Astrocyte of the spinal cord (primary cell): Measurements from ENCODE around the gene PLEKHJ1.

Source experiments
- DNase-seq: peaks from one replicate; pipeline ENCODE4 v3.0.0; 2011; ENCODE audit warnings: low read depth, low spot score
- H3K4me3 ChIP-seq: 2 replicates; pipeline ENCODE4 v1.5.1; 2011; ENCODE audit warnings: low read depth, mild to moderate bottlenecking, low read length, moderate library complexity
- CTCF ChIP-seq: IDR thresholded peaks from 2 replicates; pipeline ENCODE4 v1.5.1; 2012; ENCODE audit warnings: low read depth, mild to moderate bottlenecking, low read length, inconsistent platforms
- in situ Hi-C: cut with HindIII; loops from 2 replicates; pipeline ENCODE4 v1.10.0; 2017; ENCODE audit warnings: low sequenced_read_pairs

PLEKHJ1 gene

GRCh38 chr19:2191456-2192310, 44.4 kb downstream of the PLEKHJ1 start:
- DNase-seq: no peak
- no peak for TF ChIP-seq CTCF
- H3K4me3 ChIP-seq: no peak overlapping the region
- in situ Hi-C loops: no loop called here

- H3K4me3 ChIP-seq: no peak overlapping the region
- no peak for DNase-seq
- no peak for TF ChIP-seq CTCF
- in situ Hi-C loops: no loop called here
These were observed 45.2 kb downstream of the PLEKHJ1 start for GRCh38 chr19:2190848-2191455.

- TF ChIP-seq CTCF: no peak
- DNase-seq: no peak
- in situ Hi-C loops: no loop called here
- H3K4me3 ChIP-seq: no peak overlapping the region
These were observed 46.2 kb downstream of the PLEKHJ1 start for GRCh38 chr19:2189880-2190279.

GRCh38 chr19:2188708-2189385, 47.3 kb downstream of the PLEKHJ1 start:
- DNase-seq: no peak
- in situ Hi-C loops: no loop called here
- TF ChIP-seq CTCF: no peak
- H3K4me3 ChIP-seq: no peak overlapping the region

GRCh38 chr19:2187159-2187558, 49.0 kb downstream of the PLEKHJ1 start:
- TF ChIP-seq CTCF: no peak
- in situ Hi-C loops: no loop called here
- no peak overlapping the region for H3K4me3 ChIP-seq
- no peak for DNase-seq

GRCh38 chr19:2186071-2186846, 49.9 kb downstream of the PLEKHJ1 start:
- no peak overlapping the region for H3K4me3 ChIP-seq
- TF ChIP-seq CTCF: no peak
- DNase-seq: peak; percentile 89
- in situ Hi-C loops: no loop called here
